Hepatic stellate cell (primary cell): ENCODE results near the gene DHX30.
"Not testable (repeated sequence)": the region's sequence is repeated elsewhere in the genome, so short reads cannot be mapped to it uniquely, and the experiment has no call there.

Source experiments
- DNase-seq: peaks from one replicate; pipeline ENCODE4 v3.0.0; 2011; ENCODE audit warnings: low spot score

DHX30 gene

GRCh38 chr3:47884603-47885002, 81.7 kb downstream of the DHX30 start:
- no peak for DNase-seq

GRCh38 chr3:47885168-47885567, 82.2 kb downstream of the DHX30 start:
- DNase-seq: no peak

- not testable (repeated sequence) for DNase-seq
Observed at GRCh38 chr3:47887991-47888390, 85.1 kb downstream of the DHX30 start.

- no peak for DNase-seq
Observed at GRCh38 chr3:47888986-47889757, 86.2 kb downstream of the DHX30 start.

- no peak for DNase-seq
Observed at GRCh38 chr3:47890126-47890827, 87.3 kb downstream of the DHX30 start.

- no peak for DNase-seq
Observed at GRCh38 chr3:47890828-47891612, 88.1 kb downstream of the DHX30 start.

GRCh38 chr3:47891613-47892005, 88.7 kb downstream of the DHX30 start:
- DNase-seq: no peak

- DNase-seq: no peak
Observed at GRCh38 chr3:47892286-47893040, 89.5 kb downstream of the DHX30 start.

- no peak for DNase-seq
Observed at GRCh38 chr3:47895241-47895640, 92.3 kb downstream of the DHX30 start.

- no peak for DNase-seq
Observed at GRCh38 chr3:47896736-47897135, 93.8 kb downstream of the DHX30 start.

- DNase-seq: no peak
Observed at GRCh38 chr3:47897954-47898353, 95.0 kb downstream of the DHX30 start.

- no peak for DNase-seq
Observed at GRCh38 chr3:47899495-47900108, 96.7 kb downstream of the DHX30 start.
